GM18498 (cell line): ENCODE data around the gene NHERF2.

Experiments
- ATAC-seq: cut with Tn5 transposase; IDR thresholded peaks from one replicate; pipeline ENCODE4 v1.9.1; 2021; ENCODE audit warnings: mild to moderate bottlenecking, moderate library complexity; ENCODE audit not compliant: unreplicated experiment

Gene NHERF2

DNA sequence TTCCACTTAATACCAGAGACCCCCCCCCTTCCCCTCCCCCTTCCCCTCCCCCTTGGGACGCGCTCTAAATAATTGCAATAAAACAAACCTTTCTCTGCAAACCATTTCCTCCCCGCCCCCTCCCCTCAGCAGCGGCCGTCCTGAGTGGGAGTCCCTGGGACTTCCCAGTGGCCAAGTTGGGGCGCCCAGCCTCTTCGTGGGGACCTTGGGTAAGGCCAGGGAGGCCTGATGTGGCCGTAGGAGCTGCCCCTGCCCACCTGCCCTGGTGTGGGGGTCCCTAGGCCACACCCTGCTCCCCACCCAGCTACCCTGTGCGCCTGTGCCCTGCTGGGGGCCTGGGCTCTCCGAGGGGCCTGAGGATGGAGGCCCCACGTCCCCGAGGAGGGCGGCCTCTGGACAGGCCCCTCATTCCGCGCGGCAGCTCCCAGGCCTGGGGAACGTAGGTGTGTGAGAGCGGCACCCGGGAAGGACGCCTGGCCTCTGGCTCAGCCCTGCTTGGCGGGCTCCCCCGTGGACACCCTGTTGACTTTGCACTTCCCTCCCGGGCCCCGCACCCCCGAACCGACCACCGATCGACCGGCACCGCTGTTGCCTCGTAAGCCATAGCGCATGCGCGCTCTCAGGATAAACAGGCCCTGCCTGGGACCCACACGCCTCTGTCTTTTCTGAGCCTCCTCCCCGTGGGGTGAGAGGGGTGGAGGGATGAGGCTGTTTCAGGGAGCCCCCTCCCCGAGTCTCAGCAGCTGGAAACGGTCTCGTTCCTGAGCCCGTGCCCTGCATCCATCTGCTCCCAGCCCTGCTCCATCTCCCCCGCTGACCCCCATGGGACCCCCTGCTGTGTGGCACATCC lies 11.9 kb downstream of the NHERF2 start:
- ATAC-seq = no peak

DNA sequence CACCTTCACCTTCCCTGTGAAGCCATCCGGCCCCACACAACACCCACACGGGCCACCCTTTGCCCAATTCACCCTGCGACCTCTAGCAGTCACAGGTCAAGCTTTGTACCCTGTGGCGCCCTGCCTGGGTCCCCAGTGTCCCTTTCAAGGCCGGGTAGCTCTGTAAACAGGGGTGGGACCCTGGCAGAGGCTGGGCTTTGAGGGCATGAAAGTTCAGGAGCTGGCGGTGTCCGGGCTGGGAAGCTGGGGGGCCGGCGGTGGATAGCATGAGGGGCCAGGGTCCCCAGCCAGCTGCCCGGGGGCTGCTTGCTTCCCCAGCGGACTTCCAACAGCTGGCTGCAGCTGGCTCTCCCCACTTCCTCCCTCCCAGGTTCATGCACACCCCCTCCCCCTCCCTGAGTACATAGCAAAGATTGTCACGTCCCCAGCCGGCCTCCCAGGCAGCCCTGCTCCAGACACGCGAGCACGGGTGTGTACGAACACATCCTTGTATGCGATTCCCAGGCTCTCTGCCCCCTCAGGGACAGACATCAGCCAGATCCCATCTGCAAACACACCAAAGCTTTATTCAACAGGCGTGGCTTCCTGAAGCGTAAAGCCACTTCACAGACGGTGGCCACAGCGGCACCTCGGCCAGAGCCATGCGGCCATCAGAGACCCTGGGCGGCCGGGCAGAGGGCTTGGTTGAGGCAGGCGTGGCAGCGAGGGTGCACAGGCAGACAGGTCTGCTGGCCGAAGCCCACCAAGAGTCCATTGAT lies 12.8 kb downstream of the NHERF2 start:
- no peak for ATAC-seq

DNA sequence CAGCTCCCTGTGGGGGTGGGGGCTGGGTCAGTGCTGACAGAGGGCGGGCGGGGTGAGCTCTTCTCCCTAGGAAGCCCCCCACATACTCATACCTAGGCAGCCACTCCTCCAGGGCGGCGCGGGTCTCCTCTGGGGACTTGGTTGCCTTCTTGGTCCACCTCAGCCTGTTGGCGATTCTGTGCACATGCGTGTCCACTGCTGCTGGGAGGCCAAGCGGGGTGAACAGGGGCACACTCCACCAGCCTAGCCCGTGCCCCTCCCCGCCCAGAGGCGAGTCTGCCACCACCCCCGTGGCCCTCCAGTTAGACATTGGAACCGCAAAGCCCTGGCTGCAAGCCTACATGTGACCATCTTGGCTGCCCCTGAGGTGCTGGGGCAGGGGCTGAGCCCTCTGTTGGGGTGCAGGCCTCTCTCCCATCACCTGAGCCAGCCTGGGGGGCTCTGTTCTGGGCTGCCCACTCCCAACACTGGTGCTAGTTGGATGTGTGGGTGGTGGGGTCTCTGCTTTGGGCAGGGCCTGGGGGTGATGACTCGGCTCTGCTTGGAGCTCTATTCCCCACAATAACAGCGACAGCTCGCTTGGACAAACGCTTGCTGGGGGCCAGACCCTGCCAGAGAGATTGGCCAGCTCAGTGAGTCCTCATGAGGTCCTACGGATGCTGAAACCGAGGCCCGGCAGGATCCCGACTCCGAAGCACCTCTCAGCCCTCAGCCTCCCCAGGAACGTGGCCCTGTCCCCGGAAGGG lies 13.5 kb downstream of the NHERF2 start:
- ATAC-seq = no peak

DNA sequence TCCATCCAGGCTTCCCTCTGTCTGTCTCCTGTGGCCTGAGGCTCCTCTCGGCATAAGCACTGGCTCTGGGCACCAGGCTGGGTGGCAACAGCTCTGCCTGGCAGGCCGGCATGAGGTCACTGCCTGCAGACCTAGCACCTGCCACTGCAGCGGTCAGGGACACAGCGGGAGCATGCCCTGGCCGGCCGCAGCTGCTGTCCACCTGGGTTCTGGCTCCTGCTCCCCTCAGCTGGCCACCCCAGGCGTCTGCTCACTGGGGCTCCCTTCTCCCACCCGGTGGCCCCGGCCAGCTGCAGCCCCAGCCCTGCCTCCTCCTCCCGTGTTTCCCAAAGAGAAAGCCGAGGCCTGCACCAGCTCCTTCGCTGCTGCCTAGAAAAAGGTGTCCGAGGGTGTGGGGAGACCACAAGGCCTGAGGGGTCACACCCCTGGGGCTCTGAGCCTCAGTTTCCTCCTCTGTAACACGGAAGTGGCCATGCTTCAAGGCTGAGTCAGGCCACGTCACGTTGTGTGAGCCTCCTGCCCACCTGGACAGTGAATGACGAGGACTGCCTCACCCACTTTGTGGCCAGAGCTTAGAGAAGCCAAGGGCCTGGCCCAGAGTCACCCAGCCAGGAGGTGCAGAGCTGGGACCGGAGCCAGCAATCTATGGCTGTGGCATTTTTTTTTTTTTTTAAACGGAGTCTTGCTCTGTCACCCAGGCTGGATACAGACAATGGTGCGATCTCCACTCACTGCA lies 14.3 kb downstream of the NHERF2 start:
- ATAC-seq = no peak

DNA sequence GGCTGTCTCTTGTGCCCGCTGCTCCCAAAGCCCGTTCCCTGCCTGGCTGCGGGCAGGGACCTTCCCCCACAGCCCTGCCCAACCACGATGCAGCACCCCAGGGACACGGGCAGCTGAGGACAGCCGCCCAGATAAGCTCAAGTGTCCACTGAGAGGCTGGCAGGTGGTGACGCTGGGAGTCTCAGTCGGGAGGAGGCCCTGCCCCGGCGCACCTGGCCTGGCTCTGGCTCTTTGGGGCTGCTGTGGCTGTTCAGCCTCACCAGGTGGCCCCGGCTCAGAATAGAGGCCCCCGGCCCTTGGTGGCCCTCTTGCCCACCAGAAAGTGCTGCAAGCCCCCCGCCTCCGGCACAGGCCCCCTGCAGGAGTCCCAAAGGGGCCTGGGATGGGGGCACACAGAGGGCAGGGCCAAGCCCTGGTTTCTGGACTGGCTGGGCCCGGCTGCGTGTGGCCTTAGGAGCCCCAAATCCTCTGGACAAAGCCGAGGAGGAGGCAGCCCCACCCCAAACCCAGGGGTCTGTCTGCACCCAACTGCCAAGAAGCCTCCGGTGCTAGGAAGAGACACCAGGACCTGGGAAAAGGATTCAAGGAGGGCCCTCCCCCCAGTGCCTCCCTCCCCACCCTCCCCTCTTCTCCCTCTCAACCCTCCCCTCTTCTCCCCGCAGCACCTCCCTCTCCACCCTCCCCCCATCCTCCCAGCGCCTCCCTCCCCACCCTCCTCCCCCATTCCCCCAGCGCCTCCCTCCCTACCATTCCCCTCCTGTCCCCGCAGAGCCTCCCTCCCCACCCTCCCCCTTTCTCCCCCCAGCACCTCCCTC lies 15.7 kb downstream of the NHERF2 start:
- no peak for ATAC-seq

DNA sequence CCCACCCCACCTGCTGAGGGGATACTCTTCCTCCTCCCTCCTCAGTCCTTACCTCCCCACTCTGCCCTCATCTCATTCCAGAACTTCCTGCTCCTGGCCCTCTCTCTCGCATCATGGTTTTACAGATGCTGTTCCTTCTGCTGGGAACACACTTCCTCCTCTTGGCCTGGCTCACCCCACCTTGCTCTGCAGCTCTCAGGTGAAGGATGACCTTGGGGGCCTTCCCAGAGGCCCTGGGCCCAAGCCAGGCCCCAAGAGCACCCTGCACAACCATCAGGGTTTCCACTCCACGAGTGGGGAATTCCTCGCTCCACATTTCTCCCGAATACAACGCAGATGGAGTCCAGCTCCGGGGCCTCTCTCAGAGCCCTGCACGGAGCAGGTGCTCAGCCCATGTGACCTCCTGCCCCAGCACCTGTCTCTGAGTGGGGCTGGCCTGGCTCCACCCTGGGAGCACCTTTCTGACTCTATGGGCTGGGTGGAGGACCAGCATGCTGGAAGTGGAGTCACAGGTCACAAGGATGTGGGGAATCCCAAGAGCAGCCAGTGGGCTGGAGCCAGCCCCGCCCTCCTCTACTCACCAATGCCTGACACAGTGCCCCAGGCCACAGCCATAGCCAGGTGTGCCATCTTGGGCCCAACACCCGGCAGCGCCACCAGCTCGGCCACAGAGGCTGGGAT lies 16.4 kb downstream of the NHERF2 start:
- ATAC-seq = no peak

DNA sequence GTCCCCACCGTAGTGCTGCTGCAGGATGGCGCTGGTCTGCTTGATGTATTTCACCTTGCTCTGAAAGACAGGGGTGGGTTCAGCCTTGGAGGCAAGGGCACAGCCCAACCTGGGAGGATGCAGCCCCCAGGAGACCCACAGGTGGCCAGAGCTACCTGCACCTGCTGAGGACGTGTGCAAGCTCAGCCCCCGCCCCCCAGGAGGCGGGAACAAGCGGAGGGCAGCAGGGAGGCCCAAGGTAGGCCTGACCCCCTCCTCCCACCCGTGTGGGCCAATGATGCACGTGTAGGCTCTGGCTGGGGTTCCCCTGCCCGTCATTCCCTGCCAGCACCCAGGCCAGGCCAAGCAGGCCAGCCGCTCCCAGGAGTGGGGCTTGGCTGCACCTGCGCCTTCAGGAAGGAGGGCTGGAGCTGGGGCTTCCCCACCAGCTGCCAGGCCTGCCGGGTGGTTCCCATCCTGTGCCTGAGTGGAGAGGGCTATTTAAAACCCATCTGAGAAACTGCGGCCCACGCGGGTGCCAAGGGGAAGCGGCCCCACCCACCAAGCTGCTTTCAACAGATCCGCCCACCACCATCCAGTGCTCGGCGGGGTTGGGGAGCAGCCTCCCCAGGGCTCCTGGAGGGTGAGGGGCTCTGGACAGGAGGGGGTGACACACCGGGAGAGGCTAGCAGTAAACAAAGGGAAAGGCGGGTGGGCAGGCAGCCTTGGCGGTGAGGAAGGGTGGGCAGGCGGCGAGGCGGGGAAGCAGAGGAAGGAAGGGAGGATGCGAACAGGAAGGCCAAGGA lies 17.2 kb downstream of the NHERF2 start:
- ATAC-seq = no peak

DNA sequence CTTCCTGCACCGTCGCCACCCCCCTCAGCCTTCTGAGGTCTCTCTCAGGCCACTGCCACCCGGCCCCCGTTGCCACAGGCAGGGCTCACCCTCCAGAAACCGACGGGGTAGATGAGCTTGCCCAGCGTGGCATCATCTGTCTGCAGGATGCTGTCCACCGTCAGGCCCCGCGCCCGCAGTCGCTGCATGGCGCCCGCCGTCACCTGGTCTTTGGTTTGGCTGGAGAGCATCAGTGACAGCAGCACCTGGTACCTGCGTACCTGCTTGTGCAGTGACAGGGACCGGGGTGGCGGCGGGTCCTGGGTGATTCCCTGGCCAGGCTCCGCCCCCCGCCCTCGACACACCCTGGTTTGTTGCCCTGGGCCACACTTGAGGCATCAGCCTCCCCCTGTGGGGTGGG lies 17.8 kb downstream of the NHERF2 start:
- no peak for ATAC-seq

DNA sequence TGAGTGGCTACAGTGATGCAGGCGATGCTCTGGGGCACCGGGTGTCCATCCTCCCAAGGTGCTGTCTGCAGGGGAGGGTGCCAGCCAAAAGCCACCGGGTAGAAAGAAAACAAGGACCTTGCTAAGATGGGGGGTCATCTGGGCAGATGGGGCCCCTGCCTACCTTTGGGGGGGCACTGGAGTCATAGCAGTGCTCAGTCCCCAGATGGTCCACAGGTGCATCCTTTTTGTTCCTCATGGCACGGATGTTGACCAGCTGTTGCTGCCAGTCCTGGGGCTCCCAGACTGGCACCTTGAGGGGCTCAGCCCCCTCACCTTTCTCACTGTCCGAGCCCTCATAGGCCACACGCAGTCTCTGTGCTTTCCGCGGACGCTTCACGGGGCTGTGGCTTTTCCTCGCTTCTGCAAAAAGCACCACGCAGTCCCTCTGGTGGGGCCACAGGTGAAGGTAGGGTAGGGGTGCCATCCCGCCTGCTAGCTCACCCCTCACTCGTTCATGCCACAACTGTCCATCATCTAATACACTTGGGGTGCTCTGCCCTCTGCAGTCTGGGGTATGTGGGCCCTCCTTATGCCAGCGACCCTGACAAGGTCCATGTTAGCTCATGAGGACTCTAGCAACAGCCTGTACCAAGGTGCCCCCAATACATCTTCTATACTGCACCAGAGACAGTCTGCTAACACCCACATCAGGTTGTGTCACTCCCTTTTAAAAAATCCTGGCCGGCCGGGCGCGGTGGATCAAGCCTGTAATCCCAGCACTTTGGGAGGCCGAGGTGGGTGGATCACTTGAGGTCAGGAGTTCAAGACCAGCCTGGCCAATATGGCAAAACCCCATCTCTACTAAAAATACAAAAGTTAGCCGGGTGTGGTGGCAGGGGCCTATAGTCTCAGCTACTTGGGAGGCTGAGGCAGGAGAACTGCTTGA lies 19.5 kb downstream of the NHERF2 start:
- no peak for ATAC-seq

DNA sequence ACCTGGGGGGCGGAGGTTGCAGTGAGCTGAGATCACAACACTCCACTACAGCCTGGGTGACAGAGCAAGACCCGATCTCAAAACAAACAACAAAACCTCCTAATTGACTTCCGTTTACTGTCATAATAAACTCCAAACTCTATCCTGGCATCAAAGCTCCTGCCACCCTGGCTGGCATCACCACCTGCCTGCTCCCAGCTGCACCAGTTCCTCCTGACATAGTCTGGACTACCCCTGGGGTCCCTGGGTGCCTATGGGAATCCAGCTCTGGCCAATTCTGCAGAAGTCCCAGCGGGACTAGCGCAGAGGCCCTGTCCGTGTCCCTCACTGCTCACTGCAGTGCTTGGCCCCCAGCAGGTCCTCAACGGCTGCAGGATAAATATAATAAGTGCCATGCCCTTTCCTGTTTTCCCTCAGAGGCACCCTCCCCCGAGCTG lies 20.2 kb downstream of the NHERF2 start:
- no peak for ATAC-seq

DNA sequence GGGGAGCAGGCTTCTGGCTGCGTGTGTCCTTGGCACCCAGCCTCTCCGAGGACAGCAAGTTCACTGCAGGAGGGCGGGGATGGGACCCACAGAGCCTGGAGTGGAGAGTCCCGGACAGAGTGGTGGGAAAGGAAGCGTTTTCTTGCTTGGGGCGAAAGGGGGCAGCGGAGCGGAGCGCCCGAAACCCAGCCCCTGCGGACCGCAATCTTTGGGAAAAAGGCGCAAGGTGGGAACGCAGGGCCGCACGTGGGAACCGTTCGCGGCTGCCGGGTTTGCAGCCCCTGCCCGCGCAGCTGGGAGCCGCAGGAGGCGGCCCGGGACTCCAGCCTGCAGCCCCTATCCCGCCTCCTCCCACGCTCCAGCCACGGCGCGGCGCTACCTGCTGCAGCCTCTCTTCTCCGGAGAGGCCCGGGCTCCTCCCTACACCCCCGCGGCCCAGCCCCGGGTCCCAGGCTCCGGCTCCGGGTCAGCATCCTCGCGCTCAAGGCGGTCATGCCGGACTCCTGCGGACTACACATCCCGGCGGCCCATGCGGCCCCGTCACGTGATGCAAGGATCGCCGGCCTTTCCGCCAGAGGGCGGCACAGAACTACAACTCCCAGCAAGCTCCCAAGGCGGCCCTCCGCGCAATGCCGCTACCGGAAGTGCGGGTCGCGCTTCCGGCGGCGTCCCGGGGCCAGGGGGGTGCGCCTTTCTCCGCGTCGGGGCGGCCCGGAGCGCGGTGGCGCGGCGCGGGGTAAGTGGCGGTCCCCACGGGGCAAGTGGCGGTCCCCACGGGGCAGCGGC lies 20.8 kb downstream of the NHERF2 start, which contains the start of the genes NTHL1 and TSC2:
TSS of gene NTHL1 (minus strand) at position 505 of the 786 bp plus-strand sequence. CDS start at position 494, 11 bp downstream.
TSS of gene TSC2 (plus strand) at position 656 of the 786 bp plus-strand sequence. CDS start 631 bp downstream, outside the sequence.
- peak; percentile 96 for ATAC-seq

DNA sequence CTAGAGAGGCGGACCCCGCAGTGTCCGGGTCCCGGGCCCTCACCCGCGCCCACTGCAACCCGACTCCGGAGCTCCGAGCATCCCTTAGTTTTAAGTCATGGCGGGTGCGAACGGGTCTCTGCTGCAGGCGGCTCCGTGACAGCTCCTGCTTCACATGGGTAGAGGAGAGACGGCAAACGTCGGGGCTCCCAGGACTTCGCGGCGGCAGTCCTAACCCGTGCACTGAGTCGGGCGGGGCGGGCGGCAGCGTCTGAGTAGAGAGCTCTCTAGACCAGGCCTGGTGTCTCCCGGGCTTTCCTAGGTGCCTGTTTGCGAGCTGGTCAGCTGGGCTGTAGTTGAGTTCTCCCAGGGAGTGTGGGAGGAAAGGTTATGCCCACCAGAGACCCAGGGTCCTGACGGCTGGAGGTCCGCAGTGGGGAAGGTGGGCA lies 21.4 kb downstream of the NHERF2 start:
- ATAC-seq = peak; percentile 6

DNA sequence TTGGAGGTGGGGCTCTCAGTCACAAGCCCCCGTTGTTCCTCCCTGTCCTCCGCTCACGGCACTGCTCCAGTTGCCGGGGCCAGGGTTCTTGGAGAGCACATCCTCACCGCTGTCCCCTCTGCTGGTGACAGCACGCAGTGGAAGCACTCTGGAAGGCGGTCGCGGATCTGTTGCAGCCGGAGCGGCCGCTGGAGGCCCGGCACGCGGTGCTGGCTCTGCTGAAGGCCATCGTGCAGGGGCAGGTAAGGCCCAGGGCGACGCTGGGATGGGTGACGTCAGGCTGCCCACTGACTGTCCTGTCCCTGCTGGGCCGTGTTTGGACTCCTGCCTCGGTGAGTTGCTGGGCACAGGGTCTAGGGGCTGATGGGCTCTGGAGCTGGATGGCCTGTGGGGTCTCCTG lies 26.5 kb downstream of the NHERF2 start:
- no peak for ATAC-seq

DNA sequence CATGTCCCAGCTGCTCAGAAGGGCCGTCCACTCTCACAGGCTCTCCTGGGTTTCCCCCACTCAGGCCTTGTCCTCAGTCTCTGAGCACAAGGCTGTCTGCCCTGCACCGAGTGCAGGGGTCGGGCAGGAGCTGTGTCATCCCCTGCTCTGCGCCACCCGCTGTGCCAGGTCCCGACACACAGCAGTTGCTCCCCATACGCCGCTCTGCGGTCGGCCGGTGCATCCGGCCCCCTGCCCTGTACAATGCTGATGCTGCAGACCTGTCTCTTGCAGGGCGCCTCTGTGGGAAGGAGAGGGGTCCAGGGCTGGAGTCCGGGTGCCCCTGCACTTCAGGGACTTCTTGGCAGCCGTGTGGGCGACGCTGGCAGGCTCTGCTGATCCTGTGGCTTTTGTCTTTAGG lies 27.2 kb downstream of the NHERF2 start:
- no peak for ATAC-seq

DNA sequence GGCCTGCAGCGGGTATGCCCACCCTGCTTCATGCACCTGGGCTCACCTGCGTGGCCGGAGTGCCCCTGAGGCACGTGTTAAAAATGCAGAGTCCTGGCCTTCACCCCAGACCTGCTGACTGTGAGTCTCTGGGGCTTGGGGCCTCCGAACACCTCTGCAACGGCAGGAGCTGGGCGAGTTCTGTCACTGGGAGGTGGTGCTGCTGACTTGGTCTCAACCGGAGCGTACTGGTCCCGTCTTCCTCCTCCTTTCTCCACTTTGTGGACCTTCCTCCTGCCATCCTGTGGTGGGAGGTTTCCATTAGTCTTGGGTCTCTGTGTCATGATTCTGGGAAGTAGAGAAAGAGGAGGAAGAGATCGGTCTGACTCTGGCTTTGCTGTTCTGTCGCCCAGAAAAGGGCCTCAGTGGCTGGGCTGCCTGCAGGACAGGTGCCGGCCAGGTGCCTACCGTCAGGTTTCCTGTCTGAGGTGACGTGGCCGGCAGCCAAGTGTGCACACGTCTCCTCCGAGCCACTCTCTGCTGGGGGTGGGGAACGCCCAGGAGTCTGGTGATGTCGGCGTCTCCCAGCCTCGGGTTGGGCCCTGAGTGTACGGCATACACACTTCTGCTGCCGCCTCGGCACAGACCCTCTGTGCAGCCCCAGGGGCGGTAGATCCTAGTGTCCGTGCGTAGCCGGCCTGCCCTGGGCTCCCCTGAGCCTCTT lies 28.0 kb downstream of the NHERF2 start:
- ATAC-seq = no peak

DNA sequence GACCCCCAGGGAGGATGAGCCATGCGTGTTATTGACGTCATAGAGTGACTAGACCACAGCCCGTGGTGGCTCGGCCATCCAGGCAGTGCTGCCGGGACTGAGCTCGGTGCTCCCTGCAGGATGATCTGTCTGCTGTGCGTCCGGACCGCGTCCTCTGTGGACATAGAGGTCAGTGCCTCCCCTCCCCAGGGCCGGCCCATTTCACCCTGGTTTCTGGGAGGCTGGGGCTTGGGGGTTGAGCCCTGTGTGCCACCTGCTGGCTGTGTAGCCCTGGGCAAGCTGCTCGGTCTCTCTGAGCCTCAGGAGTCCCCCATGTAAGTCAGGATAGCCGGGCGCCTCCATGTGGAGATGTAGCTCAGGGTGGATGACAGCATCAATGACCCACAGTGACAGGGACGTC lies 29.4 kb downstream of the NHERF2 start:
- ATAC-seq = no peak
